Keratinocyte (primary cell): ENCODE data around the gene SPECC1.

ENCODE experiments used
- CTCF ChIP-seq, 3 experiments: IDR thresholded peaks in 1 of 3; conservative IDR thresholded peaks in 1 of 3; optimal IDR thresholded peaks in 1 of 3; 2 replicates in 2 of 3; 3 replicates in 1 of 3; pipeline versions ENCODE3 to v1.5.1; 2011; ENCODE audit warnings: low read length in 3 of 3, mild to moderate bottlenecking in 3 of 3, moderate library complexity in 2 of 3, control low read depth in 1 of 3, inconsistent platforms in 1 of 3; ENCODE audit not compliant: insufficient read depth in 2 of 3; ENCODE audit errors: extremely low read depth in 1 of 3
- EZH2 ChIP-seq: IDR thresholded peaks from one replicate; pipeline ENCODE4 v1.6.1; 2012; ENCODE audit warnings: inconsistent platforms, mild to moderate bottlenecking, low read length, moderate library complexity

GRCh38 chr17:20230924-20231323 lies 221.8 kb downstream of the SPECC1 start:
- TF ChIP-seq CTCF (optimal IDR thresholded peaks at IDR 0.05 in 1 of 3, IDR thresholded peaks at IDR 0.05 in 1 of 3, conservative IDR thresholded peaks at IDR 0.05 in 1 of 3; ENCODE audit: extremely low read depth in 1 of 3, insufficient read depth in 2 of 3, low read length in 3 of 3): no peak
- no peak for TF ChIP-seq EZH2
